CD4-positive, alpha-beta T cell treated with Interleukin-4 for 4 hours (primary cell): Measurements from ENCODE around the gene EID3.
"Not testable (repeated sequence)": the region's sequence is repeated elsewhere in the genome, so short reads cannot be mapped to it uniquely, and the experiment has no call there.

ENCODE experiments used
- DNase-seq: peaks from one replicate; pipeline ENCODE4 v3.0.0-alpha.2; 2020

EID3 gene

GRCh38 chr12:104314242-104314614, 10.7 kb downstream of the EID3 start:
- no peak for DNase-seq

GRCh38 chr12:104315326-104316224, 12.0 kb downstream of the EID3 start:
- DNase-seq, result no peak

DNA sequence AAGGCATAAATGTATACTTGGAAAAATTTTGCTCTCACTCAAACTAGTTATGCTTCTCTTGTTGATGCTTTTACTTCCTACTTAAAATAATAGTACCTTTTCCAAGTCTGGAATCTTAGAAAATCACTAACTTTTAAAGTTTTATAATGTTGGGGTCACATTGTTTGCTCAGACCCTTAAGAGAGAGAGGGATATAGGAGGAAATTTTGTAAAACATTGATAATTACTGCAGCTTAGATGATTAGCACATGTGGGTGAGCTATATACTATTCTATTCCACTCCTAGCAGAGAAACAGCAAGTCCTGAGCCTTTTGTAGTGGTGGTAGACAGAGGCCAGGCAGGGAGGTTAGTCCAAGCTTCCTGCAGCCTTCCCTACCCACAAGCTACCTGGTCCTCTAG, 13.4 kb downstream of the EID3 start:
- DNase-seq, result no peak

DNA sequence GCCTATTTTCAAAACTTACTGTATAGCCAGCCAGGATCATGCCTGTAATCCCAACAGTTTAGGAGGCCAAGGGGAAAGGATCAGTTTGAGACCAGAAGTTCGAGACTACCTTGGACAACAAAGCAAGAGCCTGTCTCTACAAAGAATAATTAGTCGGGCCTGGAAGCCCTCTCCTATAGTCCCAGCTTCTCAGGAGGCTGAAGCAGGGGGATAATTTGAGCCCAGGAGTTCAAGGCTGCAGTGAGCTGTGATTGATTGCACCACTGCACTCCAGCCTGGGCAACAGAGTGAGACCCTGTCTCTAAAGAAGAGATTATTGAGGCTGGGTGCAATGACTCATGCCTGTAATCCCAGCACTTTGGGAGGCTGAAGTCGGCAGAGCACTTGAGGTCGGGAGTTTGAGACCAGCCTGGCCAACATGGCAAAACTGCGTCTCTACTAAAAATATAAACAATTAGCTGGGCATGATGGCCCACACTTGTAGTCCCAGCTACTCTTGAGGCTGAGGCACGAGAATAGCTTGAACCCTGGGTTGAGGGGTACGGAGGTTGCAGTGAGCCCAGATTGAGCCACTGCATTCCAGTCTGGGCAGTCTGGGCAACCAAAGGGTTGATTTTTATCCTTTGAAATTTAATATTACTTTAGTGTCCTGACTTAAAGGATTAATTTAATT, 14.1 kb downstream of the EID3 start:
- DNase-seq, result no peak

- no peak for DNase-seq
These were observed 15.5 kb downstream of the EID3 start for GRCh38 chr12:104319028-104319427.

GRCh38 chr12:104319918-104320626, 16.5 kb downstream of the EID3 start:
- no peak for DNase-seq

DNA sequence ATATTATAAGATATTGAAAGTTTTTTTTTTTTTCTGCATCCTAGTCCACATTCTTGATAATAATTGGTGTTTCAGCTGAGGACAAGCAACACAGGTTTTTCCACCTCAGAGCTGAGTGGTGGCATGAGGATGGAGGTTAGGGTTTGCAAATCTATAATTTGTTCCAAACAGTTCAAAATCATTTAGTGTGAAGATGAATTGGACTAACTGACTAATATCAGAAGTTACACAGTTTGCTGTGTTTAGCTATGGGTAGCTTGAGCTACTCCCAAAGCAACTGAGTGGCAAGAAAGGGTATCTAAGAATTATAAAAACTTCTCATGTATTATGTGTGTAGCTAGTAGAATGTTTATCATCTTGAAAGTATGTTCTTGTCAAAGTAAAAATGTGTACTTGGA, 17.1 kb downstream of the EID3 start:
- no peak for DNase-seq

GRCh38 chr12:104321949-104322348, 18.4 kb downstream of the EID3 start:
- DNase-seq, result no peak

DNA sequence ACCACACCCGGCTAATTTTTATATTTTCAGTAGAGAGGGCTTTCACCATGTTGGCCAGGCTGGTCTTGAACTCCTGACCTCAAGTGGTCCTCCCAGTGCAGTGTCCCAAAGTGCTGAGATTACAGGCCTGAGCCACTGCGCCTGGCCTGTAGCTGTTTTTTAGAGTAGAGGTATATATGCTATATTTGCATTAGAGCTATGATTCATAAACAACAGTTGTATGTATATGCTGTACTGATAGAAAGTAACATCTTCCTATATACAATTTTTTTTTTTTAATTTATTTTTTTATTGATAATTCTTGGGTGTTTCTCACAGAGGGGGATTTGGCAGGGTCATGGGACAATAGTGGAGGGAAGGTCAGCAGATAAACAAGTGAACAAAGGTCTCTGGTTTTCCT, 19.0 kb downstream of the EID3 start:
- DNase-seq, result not testable (repeated sequence)

- no peak for DNase-seq
These were observed 20.4 kb downstream of the EID3 start for GRCh38 chr12:104323899-104324298.

GRCh38 chr12:104328278-104328677, 24.7 kb downstream of the EID3 start:
- DNase-seq, result not testable (repeated sequence)

GRCh38 chr12:104328790-104329189, 25.3 kb downstream of the EID3 start:
- no peak for DNase-seq

- DNase-seq, result no peak
These were observed 26.4 kb downstream of the EID3 start for GRCh38 chr12:104329707-104330532.

GRCh38 chr12:104331376-104331775, 27.8 kb downstream of the EID3 start:
- DNase-seq, result no peak

GRCh38 chr12:104332273-104332672, 28.7 kb downstream of the EID3 start:
- not testable (repeated sequence) for DNase-seq

DNA sequence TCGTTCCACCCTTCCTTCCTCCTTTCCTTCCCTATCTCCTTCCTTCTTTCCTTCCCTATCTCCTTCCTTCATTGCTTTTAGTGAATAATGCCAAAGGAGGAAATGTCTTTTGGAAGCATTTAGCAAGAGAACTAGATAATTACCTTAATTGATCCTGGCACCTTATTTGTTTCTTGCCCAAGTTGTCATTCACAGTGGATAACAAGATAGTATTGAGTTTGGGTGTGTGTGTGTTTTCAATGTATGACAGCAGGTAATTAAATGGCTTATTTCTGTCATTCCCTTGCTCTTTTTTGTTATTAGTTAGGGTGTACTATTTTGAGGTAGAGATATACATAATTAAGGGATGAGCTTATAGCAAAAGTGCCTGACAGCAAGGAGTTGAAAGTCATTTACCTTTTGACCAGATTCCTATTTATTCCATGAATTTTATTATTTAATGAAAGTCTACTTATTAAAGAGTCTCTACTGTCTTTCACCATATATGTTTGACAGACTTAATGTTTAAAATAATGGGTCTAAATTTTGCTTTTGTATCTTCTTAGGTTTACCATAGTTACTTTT, 30.2 kb downstream of the EID3 start:
- no peak for DNase-seq

GRCh38 chr12:104334581-104334980, 31.0 kb downstream of the EID3 start:
- no peak for DNase-seq

- no peak for DNase-seq
These were observed 32.6 kb downstream of the EID3 start for GRCh38 chr12:104336115-104336514.

- DNase-seq, result no peak
These were observed 33.6 kb downstream of the EID3 start for GRCh38 chr12:104337030-104337558.

DNA sequence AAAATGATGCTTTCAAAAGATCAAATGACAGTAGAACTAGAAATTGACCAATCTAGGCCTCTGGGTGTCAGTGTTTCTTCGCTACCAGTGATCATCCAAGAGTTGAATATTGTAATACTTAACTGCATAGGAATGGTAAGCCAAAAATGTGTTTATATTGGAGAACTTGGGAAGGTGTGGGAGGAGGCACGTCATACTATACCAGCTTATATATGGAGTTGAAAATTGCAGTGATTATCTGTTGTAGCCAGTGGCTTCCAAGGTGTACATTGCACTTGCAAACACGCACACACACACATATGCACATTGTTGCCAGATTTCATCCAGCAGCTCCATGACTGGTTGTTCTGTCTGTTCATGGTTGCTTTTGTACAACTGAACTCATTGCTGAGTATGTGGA, 36.1 kb downstream of the EID3 start:
- no peak for DNase-seq

GRCh38 chr12:104340177-104340576, 36.6 kb downstream of the EID3 start:
- no peak for DNase-seq

GRCh38 chr12:104340925-104341611, 37.5 kb downstream of the EID3 start:
- no peak for DNase-seq
